HG03460 (cell line): ENCODE data around the gene ATP2C1.
"Not testable (repeated sequence)": the region's sequence is repeated elsewhere in the genome, so short reads cannot be mapped to it uniquely, and the experiment has no call there.

Experiments used
- ATAC-seq: cut with Tn5 transposase; IDR thresholded peaks from one replicate; pipeline ENCODE4 v1.9.1; 2021; ENCODE audit not compliant: unreplicated experiment

Gene ATP2C1

DNA sequence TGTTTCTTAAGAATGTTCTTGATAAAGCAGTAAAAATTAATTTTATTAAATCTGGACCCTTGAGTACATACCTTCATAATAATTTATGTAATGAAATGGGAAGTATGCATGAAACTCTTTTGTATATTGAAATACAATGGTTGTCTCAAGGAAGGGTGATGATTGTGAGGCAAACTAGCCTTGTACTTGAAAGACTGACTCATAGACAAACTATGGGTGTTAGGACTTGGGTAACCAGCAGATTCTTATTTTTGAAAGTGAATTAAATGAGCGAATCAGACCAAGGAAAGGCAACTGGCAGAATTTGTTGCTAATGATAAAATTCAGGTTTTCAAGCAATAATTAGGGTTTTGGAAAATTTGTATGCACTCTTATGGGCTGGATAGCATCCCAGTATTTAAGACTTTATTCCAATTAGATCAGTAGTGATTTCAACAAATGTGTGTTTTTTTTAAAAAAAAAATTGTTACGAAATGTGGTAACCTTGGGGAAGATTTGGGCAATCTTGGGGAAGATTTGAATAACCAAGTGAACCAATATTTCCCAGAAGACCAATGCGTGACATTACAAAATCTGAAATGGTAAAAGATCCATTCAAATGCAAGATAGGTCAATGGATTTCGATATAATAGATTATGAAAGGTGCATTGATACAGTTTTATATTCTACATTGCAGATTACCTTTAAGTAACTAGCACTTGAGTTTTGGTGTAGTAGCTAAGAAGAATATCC lies 42.0 kb downstream of the ATP2C1 start:
- ATAC-seq = no peak

DNA sequence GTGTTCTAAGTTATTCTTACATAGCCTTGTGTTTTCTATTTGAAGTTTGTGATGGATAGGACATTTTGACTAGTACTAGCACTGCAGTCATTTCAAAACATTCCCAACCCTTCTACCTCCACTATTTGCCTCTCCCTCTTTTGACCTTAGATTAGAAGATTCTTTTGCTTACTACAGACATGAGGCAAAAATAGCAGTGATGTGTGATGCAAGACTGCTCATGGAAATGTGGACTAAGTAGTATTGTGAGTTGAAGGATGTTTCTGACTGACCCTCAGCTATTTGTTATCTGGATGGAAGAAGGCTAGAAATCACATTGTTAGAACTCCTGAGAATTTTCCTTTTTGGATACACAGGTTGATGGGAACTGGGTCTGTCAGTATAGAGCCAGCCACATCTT lies 45.9 kb downstream of the ATP2C1 start:
- ATAC-seq = no peak

DNA sequence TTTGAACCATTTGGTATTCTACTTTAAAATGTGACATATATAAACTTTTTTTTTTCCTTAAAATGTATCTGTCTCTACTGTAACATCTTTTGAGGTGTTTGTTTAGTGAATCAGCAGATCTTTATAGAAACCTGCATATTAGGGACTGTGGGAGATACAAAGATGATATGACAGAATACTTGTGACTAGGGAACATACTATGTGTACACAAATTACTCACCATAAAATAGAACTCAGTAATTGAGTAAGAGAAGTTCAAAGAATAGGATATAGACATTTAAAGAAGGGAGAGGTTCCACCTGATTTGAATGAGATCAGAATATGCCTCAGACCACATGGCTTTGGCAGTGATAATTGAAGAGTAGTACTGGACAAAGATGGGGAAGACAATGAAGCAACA lies 47.9 kb downstream of the ATP2C1 start:
- no peak for ATAC-seq

DNA sequence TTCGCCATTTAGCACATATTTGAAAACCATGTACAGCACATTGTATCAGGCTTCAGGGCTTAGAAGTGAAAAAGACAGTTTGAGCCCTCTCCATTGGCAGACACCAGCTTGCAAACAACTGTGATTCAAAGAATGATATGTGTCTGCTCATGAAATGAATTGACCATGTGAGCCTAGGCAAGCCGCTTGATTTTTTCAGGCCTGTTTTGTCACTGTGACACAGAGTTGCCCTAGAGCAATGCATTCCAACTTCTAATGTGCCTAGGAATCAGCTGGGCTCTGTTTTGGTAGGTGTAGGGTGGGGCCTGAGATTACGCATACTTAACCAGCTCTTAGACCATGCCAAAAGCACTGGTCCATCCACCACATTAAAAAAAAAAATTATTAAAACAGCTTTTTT lies 53.0 kb downstream of the ATP2C1 start:
- no peak for ATAC-seq

- no peak for ATAC-seq
Observed at GRCh38 chr3:130948001-130948773, 54.3 kb downstream of the ATP2C1 start.

GRCh38 chr3:130948929-130949328 lies 55.0 kb downstream of the ATP2C1 start:
- no peak for ATAC-seq

- peak; percentile 73 for ATAC-seq
Observed at GRCh38 chr3:130950124-130950523, 56.2 kb downstream of the ATP2C1 start.

- no peak for ATAC-seq
Observed at GRCh38 chr3:130950641-130951040, 56.8 kb downstream of the ATP2C1 start.

DNA sequence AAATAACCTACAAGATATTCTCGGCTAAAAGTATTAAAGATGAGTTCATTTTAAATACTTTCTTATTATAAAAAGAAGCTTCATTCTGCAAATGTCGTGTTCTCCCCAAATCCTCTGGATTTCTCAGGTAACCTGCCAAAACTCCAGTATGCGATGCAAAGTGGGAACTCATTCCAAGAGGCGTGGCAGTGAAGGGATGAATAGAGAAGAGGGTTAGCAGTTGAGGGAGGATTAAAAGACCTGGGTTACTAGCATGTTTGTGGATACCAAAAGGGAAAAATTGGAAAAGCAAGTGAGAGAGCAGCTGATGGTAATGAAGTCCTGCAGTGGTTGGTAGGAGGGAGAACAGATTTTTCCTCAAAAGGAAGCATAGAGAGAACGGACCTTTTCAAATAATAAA lies 61.6 kb downstream of the ATP2C1 start:
- no peak for ATAC-seq

DNA sequence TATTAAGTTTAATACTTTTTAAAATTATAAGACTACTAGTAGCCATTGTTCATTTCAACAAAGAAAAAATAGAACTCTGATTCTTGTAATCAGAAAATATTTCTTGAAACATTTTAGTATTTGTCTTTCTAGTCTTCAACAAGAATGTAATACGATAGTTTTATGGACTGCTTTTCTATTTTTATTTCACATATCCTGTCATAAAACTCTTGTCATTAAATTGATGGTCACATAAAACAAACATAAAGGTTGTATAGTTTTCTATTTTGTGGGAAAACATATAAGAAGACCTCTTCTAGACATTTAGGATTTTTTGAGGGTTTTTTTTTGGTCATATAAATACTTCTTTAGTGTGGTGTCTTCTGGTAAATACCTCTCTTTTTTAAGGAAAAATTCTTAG lies 62.4 kb downstream of the ATP2C1 start:
- no peak for ATAC-seq

GRCh38 chr3:130956721-130957120 lies 62.8 kb downstream of the ATP2C1 start:
- no peak for ATAC-seq

DNA sequence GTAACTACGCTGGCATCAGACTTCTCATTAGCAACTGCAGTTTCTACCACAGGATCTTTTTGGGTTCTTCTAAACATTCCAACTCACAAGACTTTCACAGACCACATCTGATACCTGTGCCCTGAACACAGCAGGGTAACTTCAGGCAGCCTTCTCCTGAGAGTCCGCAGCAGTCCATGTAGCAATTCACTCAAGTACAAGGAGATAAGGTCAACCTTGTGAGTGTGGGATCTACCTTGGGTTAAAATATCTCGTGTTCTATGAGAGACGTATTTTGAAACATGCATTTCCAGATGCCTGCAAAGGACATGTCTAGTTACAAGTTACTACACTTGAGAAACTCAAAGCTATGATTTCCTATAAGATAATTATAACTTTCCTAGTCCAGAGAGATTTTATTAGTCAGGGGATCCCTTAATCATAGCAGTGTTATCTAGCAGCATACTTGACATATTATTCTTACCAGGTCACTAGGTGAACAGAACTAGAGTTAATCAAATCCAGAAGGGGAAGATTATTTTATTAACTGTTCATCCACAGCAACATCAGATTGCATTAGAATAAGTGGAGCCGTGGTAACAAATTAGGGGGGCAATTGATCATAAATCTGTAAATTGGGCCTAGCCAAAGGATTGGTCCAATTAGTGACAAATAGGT lies 66.4 kb downstream of the ATP2C1 start:
- no peak for ATAC-seq

DNA sequence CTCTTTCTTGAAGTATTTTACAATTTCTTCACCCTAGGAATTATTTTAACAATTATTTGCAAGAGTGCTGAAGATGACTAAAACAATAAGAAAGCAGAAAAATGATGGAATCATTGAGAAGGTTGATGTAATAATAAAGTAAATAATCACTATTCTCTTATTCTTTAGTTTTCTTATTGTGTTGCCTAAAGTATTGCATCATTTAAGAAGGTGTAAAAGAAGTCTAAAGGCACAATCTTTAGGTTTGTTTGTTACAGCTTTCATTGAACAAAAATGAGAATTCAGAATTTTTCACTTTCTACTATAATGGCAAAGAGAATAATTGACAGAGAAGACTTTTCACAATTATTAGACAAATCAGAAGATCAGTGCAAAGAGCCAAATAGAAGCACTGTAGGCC lies 67.6 kb downstream of the ATP2C1 start:
- no peak for ATAC-seq

GRCh38 chr3:130963444-130963843 lies 69.6 kb downstream of the ATP2C1 start:
- no peak for ATAC-seq

DNA sequence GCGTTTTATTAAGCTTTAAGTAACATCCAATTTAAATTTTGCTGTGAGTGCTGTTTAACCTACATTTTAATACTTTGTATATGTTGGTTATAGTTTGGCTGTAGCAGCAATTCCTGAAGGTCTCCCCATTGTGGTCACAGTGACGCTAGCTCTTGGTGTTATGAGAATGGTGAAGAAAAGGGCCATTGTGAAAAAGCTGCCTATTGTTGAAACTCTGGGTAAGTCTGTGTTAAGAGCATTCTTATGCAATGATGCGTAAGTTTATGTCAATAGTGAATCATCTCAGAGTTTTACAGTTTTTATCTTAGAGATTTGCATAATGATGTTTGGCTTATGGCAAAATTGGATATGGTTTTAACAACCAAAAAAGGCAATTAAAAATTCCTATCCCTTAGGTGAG lies 70.0 kb downstream of the ATP2C1 start:
- no peak for ATAC-seq

DNA sequence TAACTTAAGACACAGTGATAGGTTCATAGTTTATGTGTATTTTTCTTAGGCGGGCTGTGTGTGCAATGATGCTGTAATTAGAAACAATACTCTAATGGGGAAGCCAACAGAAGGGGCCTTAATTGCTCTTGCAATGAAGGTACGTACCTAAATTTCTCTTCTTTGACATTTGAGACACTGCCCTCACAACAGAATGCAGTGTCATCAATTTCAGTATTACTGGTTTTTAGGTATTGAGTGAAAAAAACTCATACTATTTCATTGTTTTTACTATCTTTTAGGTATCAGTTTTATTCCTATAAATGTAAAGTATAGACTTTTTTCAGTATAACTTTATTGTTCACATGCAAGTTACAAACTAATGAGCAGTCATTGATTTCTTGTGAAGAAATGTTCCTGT lies 73.4 kb downstream of the ATP2C1 start:
- ATAC-seq = no peak

DNA sequence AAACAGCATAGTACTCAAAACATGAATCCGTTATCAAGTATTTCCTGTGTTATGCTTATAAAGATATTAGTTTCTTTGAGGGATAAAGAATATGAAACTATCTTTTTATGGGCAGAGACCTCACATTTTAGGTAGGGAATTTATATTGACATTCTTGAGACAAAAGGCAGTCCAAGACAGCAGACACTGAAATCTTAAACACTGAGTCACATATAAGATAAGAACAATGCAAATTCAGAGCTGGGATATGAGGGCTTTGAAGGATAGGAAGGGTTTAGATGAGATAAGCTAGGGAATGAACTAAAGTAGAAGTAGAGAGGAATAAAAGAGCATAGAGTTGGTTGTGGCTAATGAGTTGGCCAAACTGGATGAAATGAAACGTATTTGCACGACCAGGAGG lies 74.3 kb downstream of the ATP2C1 start:
- no peak for ATAC-seq

DNA sequence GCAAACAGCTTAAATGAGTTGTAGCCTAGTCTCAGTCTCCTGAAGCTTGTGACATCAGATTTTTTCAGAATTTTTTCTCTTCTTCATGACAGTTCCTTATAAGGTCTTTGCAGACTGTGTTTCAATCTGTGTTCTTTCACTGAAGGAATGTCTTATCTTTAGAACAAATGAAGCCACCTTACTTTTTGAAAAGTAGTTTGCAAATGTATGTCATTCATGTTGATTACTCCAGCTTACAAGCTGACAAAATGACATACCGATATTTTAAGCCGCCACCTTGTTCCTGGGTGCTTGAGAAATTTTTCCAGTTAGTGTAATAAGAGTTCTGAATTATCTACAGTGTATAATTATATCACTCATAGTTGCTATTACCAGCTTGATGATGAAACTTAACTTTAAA lies 75.7 kb downstream of the ATP2C1 start:
- ATAC-seq = no peak

- no peak for ATAC-seq
Observed at GRCh38 chr3:130971208-130971607, 77.3 kb downstream of the ATP2C1 start.

DNA sequence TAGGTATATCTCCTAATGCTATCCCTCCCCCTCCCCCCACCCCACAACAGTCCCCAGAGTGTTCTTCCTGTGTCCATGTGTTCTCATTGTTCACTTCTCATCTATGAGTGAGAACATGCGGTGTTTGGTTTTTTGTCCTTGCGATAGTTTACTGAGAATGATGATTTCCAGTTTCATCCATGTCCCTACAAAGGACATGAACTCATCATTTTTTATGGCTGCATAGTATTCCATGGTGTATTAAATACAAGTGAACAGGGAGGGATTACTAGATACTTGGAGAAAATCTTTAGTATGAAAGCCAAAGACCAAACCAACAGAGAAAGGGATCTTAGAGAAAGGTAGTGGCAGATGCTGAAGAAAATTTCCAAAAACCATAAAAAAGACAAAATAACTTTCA lies 78.7 kb downstream of the ATP2C1 start:
- ATAC-seq = not testable (repeated sequence)

- no peak for ATAC-seq
Observed at GRCh38 chr3:130973406-130973805, 79.5 kb downstream of the ATP2C1 start.

GRCh38 chr3:130974201-130974600 lies 80.3 kb downstream of the ATP2C1 start:
- no peak for ATAC-seq
